Right lobe of liver (tissue), 6 donors: ENCODE measurements around the gene KCNA2. TPM values are rescaled to one million over a fixed set of nuclear protein-coding genes. Genes with fewer than 3 reads are reported as not detected.

Source experiments
- ATAC-seq, 4 donors: fragments of 200-7000 bp; cut with Tn5 transposase; one replicate each; pipeline ENCODE4 v1.9.1; 2020; ENCODE audit warnings: mild to moderate bottlenecking in 4 of 4, moderate library complexity in 4 of 4
- DNase-seq, 3 donors: peaks; one replicate each; pipeline ENCODE4 v3.0.0-alpha.2; 2020
- H3K27ac ChIP-seq, 3 donors: fragments of 200-600 bp; one replicate each; pipeline ENCODE4 v1.8.0; 2022
- H3K27me3 ChIP-seq, 2 donors: fragments of 200-600 bp; one replicate each; pipeline ENCODE4 v1.8.0; 2022
- H3K36me3 ChIP-seq, 4 donors: fragments of 200-600 bp; sonication (generic) in 1 of 4; one replicate each; pipeline versions ENCODE4 v1.5.1 to v1.8.0; 2017 to 2022; ENCODE audit warnings: control low read depth in 1 of 4
- H3K4me1 ChIP-seq, 4 donors: fragments of 200-600 bp; sonication (generic) in 1 of 4; one replicate each; pipeline versions ENCODE4 v1.5.1 to v1.8.0; 2017 to 2022; ENCODE audit warnings: control low read depth in 1 of 4
- H3K4me3 ChIP-seq, 3 donors: fragments of 200-600 bp; one replicate each; pipeline ENCODE4 v1.8.0; 2022
- H3K9me3 ChIP-seq, 4 donors: fragments of 200-600 bp; sonication (generic) in 1 of 4; one replicate each; pipeline versions ENCODE4 v1.5.1 to v1.8.0; 2017 to 2022; ENCODE audit warnings: control low read depth in 1 of 4
- CTCF ChIP-seq, 4 donors: fragments of 200-600 bp in 3 of 4; fragments of 450-650 bp in 1 of 4; IDR thresholded peaks; one replicate each; pipeline versions ENCODE4 v1.5.1 to v1.8.0; 2016 to 2022; ENCODE audit warnings: antibody characterized with exemption in 4 of 4, mild to moderate bottlenecking in 2 of 4
- POLR2A ChIP-seq: fragments of 450-650 bp; IDR thresholded peaks from one replicate; pipeline ENCODE4 v1.6.1; 2017; ENCODE audit warnings: antibody characterized with exemption, mild to moderate bottlenecking
- WGBS: methylation state at CpG from one replicate; pipeline ENCODE4 v1.1.6; 2018; ENCODE audit warnings: low coverage, low lambda C conversion rate; ENCODE audit not compliant: insufficient coverage; ENCODE audit errors: missing lambda C conversion rate; 5-methylcytosine and 5-hydroxymethylcytosine counted together
- intact Hi-C, 2 donors: fragments of 100-400 bp; cut with DNase I; formaldehyde crosslinking; loops; one replicate each; pipeline versions ENCODE4 v1.11.2 to v1.14.1; 2022
- total RNA-seq, 6 experiments: library from RNA; depleted of rRNA in 2 of 6; stranded (reverse); fragments of >200 nt in 2 of 6; fragmentation: NEBNext Ultra II Directional in 3 of 6; extraction: Animal tissue kit (Norgen Biotek cat#: 25700) in 3 of 6; gene quantifications; one replicate each; pipeline versions ENCODE4 v1.1.0 to v1.2.4, GENCODE V29; 2016 to 2023
- donor health status: DM: no; HTN: yes; CAD: no.
- donor health status: DM: no; HTN: no; CAD: no.
- donor health status: DM: no; HTN: no; CAD: no.
- donor health status: DM: no; HTN: yes; CAD: no.
- donor health status: DM: no; HTN: yes; CAD: no.

KCNA2 gene
- total RNA-seq, 6 experiments from 2014 or later = 0.04 to 0.10 (median 0.07) TPM; not detected in 3

- WGBS = 77% methylated on average over 5 of the region's 5 CpGs
- TF ChIP-seq CTCF (IDR thresholded peaks at IDR 0.05) = no peak
- no peak for TF ChIP-seq POLR2A
- Histone ChIP-seq H3K27ac (no peak overlapping the region), H3K27me3 (peaks cover 0 to 5% of the 10 kb centered on the region in 2 donors), H3K4me1 (peaks cover 0 to 7% (median 0%) of the 10 kb centered on the region in 4 donors), H3K4me3 (no peak overlapping the region), H3K9me3 (no peaks in the 10 kb centered on the region), H3K36me3 (no peaks in the 10 kb centered on the region)
- ATAC-seq (no peak), DNase-seq (no peak)
- intact Hi-C loops = loop anchor here in 1 of 2 donors (10.0 kb wide), 1 partner anchor 166 kb away; no protein-coding TSS in a partner anchor
Measured at GRCh38 chr1:110618668-110619067, 12.5 kb upstream of the KCNA2 start.

DNA sequence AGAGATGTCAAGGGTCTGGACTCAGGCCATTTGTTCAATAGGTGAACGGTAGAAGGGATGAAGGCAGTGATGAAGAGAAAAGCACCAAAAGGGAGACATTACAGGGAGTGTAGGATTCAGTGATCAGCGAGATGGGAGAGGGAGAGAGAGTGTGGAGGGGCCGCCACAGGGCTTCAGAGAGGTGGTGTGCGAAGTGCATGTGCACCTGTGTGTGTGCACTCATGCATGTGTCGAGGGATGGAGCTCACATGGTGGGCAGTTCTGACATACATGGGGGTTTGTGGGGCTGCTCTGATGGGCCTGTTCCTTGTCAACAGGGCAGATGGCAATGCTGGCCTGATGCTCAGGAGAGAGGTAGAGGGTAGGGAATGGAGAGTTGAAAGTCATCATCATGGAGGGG, 11.4 kb upstream of the KCNA2 start:
- no peak for ATAC-seq
- no peak for DNase-seq
- TF ChIP-seq POLR2A = no peak
- TF ChIP-seq CTCF (IDR thresholded peaks at IDR 0.05) = no peak
- no peak overlapping the region for H3K4me3 ChIP-seq
- intact Hi-C loops = loop anchor here in 1 of 2 donors (10.0 kb wide), 1 partner anchor 167 kb away; no protein-coding TSS in a partner anchor
- 49% methylated on average over 5 of the region's 5 CpGs for WGBS
- peaks cover 0 to 7% (median 0%) of the 10 kb centered on the region in 4 donors for H3K4me1 ChIP-seq
- no peaks in the 10 kb centered on the region for H3K9me3 ChIP-seq
- peaks cover 0 to 5% of the 10 kb centered on the region in 2 donors for H3K27me3 ChIP-seq
- no peak overlapping the region for H3K27ac ChIP-seq
- no peaks in the 10 kb centered on the region for H3K36me3 ChIP-seq

DNA sequence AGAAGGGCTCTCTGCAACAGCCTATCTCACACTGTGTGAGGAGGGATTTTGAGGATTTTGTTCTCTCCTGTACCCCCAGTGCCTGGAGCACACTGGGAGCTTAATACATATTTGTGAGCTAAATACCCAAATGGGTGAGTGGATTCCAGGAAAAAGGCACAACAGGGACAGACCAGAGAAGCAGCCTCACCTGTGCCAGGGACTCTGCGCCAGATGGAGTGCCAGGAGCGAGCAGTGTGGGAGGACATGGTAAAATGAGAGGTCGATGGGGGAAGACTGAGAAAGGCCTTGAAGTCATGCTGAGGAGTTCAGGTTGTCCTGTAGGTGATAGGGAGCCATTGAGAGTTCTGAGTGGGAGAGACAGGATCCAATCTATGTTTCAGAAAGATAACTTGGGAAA, 11.0 kb upstream of the KCNA2 start:
- TF ChIP-seq POLR2A (no peak), CTCF (IDR thresholded peaks at IDR 0.05) (no peak)
- intact Hi-C loops = loop anchor here in 1 of 2 donors (10.0 kb wide), 1 partner anchor 168 kb away; no protein-coding TSS in a partner anchor
- no peak for DNase-seq
- ATAC-seq = no peak
- H3K36me3 ChIP-seq = no peaks in the 10 kb centered on the region
- peaks cover 0 to 5% of the 10 kb centered on the region in 2 donors for H3K27me3 ChIP-seq
- H3K4me1 ChIP-seq = peaks cover 0 to 7% (median 0%) of the 10 kb centered on the region in 4 donors
- no peaks in the 10 kb centered on the region for H3K9me3 ChIP-seq
- H3K4me3 ChIP-seq = no peak overlapping the region
- WGBS = 46% methylated on average over 3 of the region's 3 CpGs
- H3K27ac ChIP-seq = no peak overlapping the region

GRCh38 chr1:110616587-110616986, 10.4 kb upstream of the KCNA2 start:
- H3K36me3 ChIP-seq = no peaks in the 10 kb centered on the region
- WGBS = 13% methylated on average over 2 of the region's 3 CpGs
- H3K27me3 ChIP-seq = peaks cover 0 to 5% of the 10 kb centered on the region in 2 donors
- ATAC-seq (no peak), DNase-seq (no peak)
- no peaks in the 10 kb centered on the region for H3K9me3 ChIP-seq
- no peak for TF ChIP-seq POLR2A
- TF ChIP-seq CTCF (IDR thresholded peaks at IDR 0.05) = no peak
- intact Hi-C loops = loop anchor here in 1 of 2 donors (10.0 kb wide), 1 partner anchor 168 kb away; no protein-coding TSS in a partner anchor
- H3K27ac ChIP-seq = no peak overlapping the region
- H3K4me3 ChIP-seq = no peak overlapping the region
- peaks cover 0 to 7% (median 0%) of the 10 kb centered on the region in 4 donors for H3K4me1 ChIP-seq
